ENCODE data around the gene ZNF429.
"Not testable (repeated sequence)": the region's sequence is repeated elsewhere in the genome, so short reads cannot be mapped to it uniquely, and the experiment has no call there.

Gene ZNF429

GRCh38 chr19:21519488-21519887, 14.1 kb downstream of the ZNF429 start:
- DNase-seq, result no peak

DNA sequence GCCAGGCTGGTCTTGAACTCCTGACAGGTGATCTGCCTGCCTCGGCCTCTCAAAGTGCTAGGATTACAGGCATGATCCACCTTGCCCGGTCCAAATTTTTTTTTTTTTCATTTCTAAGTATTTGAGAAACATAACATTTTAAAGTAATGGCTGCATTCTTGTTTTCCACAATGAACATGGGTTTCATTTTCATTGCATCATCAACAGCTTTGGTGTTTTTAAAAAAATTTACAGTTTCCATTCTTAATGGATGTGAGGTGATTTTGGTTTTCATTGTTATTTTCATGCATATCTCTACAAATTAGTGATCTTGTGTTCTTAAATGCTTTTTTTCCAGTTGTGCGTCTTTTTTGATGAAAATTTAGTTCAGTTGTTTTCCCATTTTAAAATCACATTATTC, 27.5 kb downstream of the ZNF429 start:
- DNase-seq, result no peak

DNA sequence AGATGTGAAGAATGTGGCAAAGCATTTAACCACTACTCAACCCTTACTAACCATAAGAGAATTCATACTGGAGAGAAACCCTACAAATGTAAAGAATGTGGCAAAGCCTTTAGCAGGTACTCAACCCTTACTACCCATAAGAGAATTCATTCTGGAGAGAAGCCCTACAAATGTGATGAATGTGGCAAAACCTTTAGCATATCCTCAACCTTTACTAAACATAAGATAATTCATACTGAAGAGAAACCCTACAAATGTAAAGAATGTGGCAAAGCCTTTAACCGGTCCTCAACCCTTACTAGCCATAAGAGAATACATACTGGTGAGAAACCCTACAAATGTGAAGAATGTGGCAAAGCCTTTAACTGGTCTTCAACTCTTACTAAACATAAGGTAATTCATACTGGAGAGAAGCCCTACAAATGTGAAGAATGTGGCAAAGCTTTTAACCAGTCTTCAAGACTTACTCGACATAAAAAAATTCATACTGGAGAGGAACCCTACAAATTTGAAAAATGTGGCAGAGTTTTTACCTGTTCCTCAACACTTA, 31.4 kb downstream of the ZNF429 start:
- DNase-seq, result not testable (repeated sequence)

DNA sequence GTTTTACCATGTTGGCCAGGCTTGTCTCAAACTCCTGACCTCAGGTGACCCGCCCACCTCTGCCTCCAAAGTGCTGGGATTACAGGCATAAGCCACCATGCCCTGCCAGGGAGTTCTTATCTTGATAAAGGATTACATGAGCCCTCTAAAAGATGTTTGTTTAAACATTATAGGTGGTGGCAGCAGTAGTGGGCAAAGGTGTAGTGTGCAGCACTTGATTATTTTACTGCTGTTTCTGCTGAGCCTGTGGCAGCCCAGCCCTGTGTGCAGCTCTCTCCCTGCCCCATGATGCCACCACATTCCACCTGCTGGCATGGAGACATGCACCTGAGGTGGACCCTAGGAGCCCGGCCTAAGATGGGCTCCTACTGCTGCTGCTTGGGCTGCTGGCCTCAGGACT, 54.0 kb downstream of the ZNF429 start:
- DNase-seq, result no peak

- no peak for DNase-seq
Measured at GRCh38 chr19:21564406-21564805, 59.0 kb downstream of the ZNF429 start.

DNA sequence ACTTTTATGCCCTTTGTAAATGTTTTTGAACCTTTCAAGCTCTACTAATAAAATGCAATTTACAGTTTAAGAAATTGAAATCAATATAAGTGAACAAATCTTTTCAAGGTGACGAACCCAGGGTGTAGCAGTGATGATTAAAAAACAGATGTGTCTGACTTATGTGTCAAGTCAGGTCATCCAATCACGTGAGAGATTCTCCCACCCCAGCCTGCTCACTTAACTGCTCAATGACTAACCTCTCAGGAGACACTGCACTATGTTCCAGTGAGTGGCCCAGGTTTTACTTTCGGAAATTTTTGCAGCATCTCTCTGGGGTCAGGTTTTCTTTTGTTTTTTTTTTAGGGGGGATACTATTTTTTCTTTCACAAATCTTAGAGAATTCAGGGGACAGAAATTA, 60.7 kb downstream of the ZNF429 start:
- no peak for DNase-seq

- DNase-seq, result not testable (repeated sequence)
Measured at GRCh38 chr19:21567806-21568205, 62.4 kb downstream of the ZNF429 start.

GRCh38 chr19:21568816-21569493, 63.6 kb downstream of the ZNF429 start:
- DNase-seq, result no peak

DNA sequence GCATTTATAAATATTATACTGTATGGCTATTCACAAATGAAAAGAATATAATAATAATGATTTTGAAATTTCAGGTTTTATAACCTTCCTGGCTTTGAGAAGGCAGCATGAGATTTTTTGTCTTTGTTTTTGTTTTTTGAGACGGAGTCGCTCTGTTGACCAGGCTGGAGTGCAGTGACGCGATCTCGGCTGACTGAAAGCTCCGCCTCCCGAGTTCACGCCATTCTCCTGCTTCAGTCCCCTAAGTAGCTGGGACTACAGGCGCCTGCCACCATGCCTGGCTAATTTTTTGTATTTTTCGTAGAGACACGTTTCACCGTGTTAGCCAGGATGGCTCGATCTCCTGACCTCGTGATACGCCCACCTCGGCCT, 64.1 kb downstream of the ZNF429 start:
- DNase-seq, result no peak

GRCh38 chr19:21571316-21571715, 65.9 kb downstream of the ZNF429 start:
- no peak for DNase-seq

DNA sequence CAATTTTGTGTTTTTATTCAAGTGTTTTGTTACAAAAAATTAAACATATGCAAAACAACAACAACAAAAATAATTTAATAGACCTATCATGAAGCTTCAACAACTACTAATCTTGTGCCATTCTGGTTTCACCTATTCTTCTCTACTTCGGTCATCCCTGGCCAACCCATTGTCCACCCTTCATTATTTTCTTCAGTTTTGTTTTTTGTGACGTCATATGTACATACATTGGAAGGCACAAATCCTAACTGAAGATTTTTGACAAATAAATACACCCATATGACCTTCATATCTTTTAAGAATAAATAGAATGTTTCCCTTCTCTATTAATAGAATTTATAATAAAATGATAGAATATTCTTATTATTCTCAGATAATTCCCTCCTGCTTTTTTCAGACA, 69.2 kb downstream of the ZNF429 start:
- DNase-seq, result no peak

DNA sequence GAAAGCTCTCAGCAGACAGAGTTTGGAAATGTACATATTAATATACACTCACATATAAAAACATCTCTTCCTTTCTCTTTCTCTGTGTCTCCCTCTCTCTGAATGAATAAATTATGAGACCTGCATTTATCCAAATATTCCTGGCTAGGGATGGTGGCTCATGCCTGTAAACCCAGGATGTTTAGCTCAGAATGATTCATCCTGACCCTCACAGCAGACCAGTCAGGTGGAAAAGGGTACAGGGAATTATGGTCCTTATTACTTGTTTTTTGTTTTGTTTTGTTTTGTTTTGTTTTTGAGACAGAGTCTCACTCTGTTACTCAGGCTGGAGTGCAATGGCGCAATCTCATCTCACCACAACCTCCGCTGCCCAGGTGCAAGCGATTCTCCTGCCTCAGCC, 71.1 kb downstream of the ZNF429 start:
- no peak for DNase-seq

- DNase-seq, result no peak
Measured at GRCh38 chr19:21580101-21580500, 74.7 kb downstream of the ZNF429 start.

DNA sequence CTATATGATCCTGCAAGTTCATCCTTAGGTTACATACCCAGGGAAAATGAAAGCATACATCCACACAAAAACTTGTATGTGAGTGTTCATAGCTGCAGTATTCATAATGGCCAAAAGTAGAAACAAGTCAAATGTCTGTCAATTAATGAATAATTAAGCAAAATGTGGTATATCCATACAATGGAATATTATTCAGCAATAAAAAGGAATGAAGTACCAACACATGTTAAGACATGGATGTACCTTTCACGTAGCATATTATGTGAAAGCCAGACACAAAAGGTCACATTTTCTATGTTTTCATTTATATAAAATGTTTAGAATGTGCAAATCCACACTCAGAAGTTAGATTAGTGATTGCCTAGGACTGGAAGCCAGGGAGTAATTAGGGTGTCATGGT, 75.4 kb downstream of the ZNF429 start:
- DNase-seq, result no peak

GRCh38 chr19:21581646-21582240, 76.3 kb downstream of the ZNF429 start:
- DNase-seq, result no peak

DNA sequence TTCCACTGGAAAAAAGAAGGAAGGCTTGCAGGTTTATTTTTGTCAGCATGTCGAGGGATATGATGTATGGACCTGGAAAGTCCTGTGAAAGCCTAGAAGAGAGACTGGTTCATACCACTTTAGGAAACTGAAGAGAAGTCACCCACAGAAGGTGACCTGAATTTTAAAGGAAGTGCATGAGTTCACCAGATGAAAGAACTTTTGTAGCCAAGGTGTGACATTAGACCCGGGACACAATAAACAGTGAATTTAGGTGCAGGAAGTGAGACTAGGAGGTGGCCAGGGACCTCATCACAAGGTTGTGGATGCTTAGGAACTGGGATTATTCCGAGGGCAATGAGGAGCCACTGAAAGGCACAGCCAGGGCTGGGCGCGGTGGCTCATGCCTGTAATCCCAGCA, 79.1 kb downstream of the ZNF429 start:
- DNase-seq, result no peak

- DNase-seq, result no peak
Measured at GRCh38 chr19:21585281-21585890, 80.0 kb downstream of the ZNF429 start.

DNA sequence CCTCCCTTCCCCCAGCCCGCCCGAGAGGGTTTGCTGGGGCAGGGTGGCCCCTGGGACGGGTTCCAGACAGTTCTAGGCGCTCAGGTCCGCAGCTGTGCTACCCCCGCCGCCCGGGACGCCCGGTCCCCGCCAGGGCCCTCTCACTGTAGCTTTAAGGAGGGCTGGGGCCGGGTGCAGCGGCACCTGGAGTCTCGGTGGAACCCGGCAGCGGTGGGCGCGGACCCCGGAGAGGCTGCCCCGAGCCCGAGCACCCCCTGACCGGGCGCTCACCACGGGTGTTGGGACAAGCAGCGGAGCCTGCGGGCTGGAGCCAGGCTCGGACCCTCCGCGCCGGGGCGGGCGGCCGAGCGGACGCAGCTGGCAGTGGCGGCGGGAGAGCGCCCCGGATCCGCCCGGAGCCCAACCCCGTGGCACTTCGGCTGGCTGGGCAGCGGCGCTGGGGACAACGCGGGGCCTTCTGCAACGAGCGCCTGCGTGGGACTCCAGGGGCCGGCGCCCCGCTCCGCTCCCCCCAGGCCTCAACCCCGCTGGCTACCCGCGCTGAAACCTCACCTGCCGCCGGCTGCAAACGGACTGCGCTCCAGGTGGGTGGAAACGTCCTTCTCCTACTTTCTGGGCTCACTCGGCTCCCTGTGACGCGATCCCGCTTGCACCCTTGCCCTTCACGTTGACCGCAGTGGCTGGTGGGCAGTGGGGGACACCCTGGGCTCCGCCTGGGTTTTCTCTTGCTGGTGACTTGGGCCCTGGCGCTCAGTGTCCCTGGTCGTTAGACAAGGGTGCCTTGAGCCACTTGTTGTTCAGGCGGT, 81.1 kb downstream of the ZNF429 start:
- DNase-seq, result no peak

DNA sequence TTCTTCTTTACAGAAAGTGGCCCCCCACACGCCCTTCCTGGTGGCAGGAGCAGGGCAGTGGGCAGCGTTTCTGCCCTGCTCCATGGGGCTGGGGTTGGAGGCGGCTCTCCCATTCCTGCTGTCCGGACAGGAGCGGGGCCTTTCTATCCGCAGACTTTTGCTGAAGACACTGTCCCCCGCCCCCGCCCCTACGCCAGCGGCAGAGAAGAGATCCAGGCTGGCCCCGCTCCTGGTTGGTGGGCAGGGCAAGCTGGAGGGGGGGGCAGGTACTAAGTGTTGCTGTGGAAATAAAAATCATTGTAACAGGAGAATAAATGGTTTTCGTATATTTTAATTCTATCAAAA, 81.7 kb downstream of the ZNF429 start:
- no peak for DNase-seq

DNA sequence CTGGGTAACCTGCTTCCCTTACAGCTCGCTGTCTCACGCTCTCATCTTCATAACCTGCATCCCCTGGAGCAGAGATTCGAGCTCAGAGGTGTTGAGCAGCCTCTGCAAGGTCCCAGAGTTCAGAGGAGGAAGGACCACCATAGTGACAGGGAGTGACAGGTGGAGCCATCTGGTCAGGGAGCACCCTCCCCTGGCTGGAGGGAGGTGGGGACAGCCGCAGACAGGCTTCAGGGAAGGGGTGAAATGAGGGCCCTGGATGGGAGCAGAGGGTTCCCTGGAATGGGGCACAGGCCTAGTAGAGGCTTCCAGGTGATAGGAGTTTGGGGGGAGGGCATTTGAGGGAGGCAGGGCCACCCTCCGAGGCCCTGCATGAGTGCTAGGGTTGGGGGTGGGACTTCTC, 82.1 kb downstream of the ZNF429 start:
- DNase-seq, result no peak

GRCh38 chr19:21588065-21588601, 82.7 kb downstream of the ZNF429 start:
- no peak for DNase-seq

- no peak for DNase-seq
Measured at GRCh38 chr19:21590867-21591266, 85.5 kb downstream of the ZNF429 start.

DNA sequence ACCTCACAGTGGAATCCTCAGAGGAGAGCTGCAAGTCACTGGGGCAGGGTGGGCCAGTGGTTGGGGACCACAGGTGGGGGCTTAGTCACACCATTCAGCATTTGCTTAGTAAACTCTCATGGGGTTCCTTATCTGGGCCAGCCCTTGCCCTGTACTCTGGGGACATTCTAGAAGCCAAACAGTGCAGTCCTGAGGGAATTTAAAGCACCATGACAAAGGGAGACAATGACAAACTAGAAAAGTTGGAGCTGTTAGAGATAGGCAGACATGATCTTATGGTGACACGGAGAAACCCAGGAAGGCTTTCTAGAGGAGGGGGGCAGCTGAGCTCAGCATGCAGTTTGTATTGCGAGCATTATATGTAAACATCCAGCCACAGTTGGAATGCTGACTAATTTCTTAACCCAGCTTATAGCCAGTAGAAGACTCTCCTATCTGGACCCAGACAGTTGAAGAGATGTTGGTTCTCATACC, 87.6 kb downstream of the ZNF429 start:
- no peak for DNase-seq
